ENCODE data around the gene NCOA1.

GRCh38 chr2:24658531-24659202 lies 167.6 kb downstream of the NCOA1 start:
- no peak for TF ChIP-seq POLR2A (IDR thresholded peaks at IDR 0.05; ENCODE audit: low read length)
- TF ChIP-seq GATA1 (IDR thresholded peaks at IDR 0.05; ENCODE audit: low read depth, low read length), result no peak
